Endothelial cell of hepatic sinusoid (primary cell): ENCODE data around the gene TFF1.

Experiments used
- in situ Hi-C: cut with HindIII; loops from 2 replicates; pipeline ENCODE4 v1.10.0; 2017; ENCODE audit warnings: low sequenced_read_pairs

TFF1 gene

GRCh38 chr21:42365770-42366169, 565 bp downstream of the TFF1 start:
- in situ Hi-C loops, result no loop called here

GRCh38 chr21:42364304-42364865, 1.9 kb downstream of the TFF1 start:
- in situ Hi-C loops, result no loop called here

- in situ Hi-C loops, result no loop called here
These were observed 3.0 kb downstream of the TFF1 start for GRCh38 chr21:42363312-42363711.

GRCh38 chr21:42362700-42363099, 3.6 kb downstream of the TFF1 start:
- in situ Hi-C loops, result no loop called here

GRCh38 chr21:42362198-42362597, 4.1 kb downstream of the TFF1 start:
- in situ Hi-C loops, result no loop called here

GRCh38 chr21:42361286-42361685, 5.0 kb downstream of the TFF1 start:
- in situ Hi-C loops, result no loop called here

- in situ Hi-C loops, result no loop called here
These were observed 6.0 kb downstream of the TFF1 start for GRCh38 chr21:42360317-42360716.

- in situ Hi-C loops, result no loop called here
These were observed 7.4 kb downstream of the TFF1 start for GRCh38 chr21:42358937-42359336.

- in situ Hi-C loops, result no loop called here
These were observed 8.1 kb downstream of the TFF1 start for GRCh38 chr21:42358261-42358660.

- in situ Hi-C loops, result no loop called here
These were observed 9.0 kb downstream of the TFF1 start for GRCh38 chr21:42357307-42357706.

- in situ Hi-C loops, result no loop called here
These were observed 9.7 kb downstream of the TFF1 start for GRCh38 chr21:42356650-42357049.

- in situ Hi-C loops, result no loop called here
These were observed 10.3 kb downstream of the TFF1 start for GRCh38 chr21:42356046-42356445.

GRCh38 chr21:42353623-42354022, 12.7 kb downstream of the TFF1 start:
- in situ Hi-C loops, result no loop called here

- in situ Hi-C loops, result no loop called here
These were observed 13.8 kb downstream of the TFF1 start for GRCh38 chr21:42352441-42353095.

- in situ Hi-C loops, result no loop called here
These were observed 14.5 kb downstream of the TFF1 start for GRCh38 chr21:42351626-42352440.

GRCh38 chr21:42350927-42351426, 15.4 kb downstream of the TFF1 start, which contains the start of gene TFF2:
Gene TFF2 (minus strand): TSS chr21:42350994. CDS start chr21:42350957, 37 bp downstream.
- in situ Hi-C loops, result no loop called here

GRCh38 chr21:42350318-42350910, 15.9 kb downstream of the TFF1 start:
- in situ Hi-C loops, result no loop called here

GRCh38 chr21:42349420-42350317, 16.7 kb downstream of the TFF1 start:
- in situ Hi-C loops, result no loop called here

GRCh38 chr21:42348762-42349161, 17.6 kb downstream of the TFF1 start:
- in situ Hi-C loops, result no loop called here

- in situ Hi-C loops, result no loop called here
These were observed 18.6 kb downstream of the TFF1 start for GRCh38 chr21:42347601-42348327.
